Right lobe of liver (tissue), 6 donors: ENCODE measurements around the gene INSR. TPM values are rescaled to one million over a fixed set of nuclear protein-coding genes. Genes with fewer than 3 reads are reported as not detected.

Experiments used
- ATAC-seq, 4 donors: fragments of 200-7000 bp; cut with Tn5 transposase; one replicate each; pipeline ENCODE4 v1.9.1; 2020; ENCODE audit warnings: mild to moderate bottlenecking in 4 of 4, moderate library complexity in 4 of 4
- DNase-seq, 3 donors: peaks; one replicate each; pipeline ENCODE4 v3.0.0-alpha.2; 2020
- H3K27ac ChIP-seq, 3 donors: fragments of 200-600 bp; one replicate each; pipeline ENCODE4 v1.8.0; 2022
- H3K27me3 ChIP-seq, 2 donors: fragments of 200-600 bp; one replicate each; pipeline ENCODE4 v1.8.0; 2022
- H3K36me3 ChIP-seq, 4 donors: fragments of 200-600 bp; sonication (generic) in 1 of 4; one replicate each; pipeline versions ENCODE4 v1.5.1 to v1.8.0; 2017 to 2022; ENCODE audit warnings: control low read depth in 1 of 4
- H3K4me1 ChIP-seq, 4 donors: fragments of 200-600 bp; sonication (generic) in 1 of 4; one replicate each; pipeline versions ENCODE4 v1.5.1 to v1.8.0; 2017 to 2022; ENCODE audit warnings: control low read depth in 1 of 4
- H3K4me3 ChIP-seq, 3 donors: fragments of 200-600 bp; one replicate each; pipeline ENCODE4 v1.8.0; 2022
- H3K9me3 ChIP-seq, 4 donors: fragments of 200-600 bp; sonication (generic) in 1 of 4; one replicate each; pipeline versions ENCODE4 v1.5.1 to v1.8.0; 2017 to 2022; ENCODE audit warnings: control low read depth in 1 of 4
- CTCF ChIP-seq, 4 donors: fragments of 200-600 bp in 3 of 4; fragments of 450-650 bp in 1 of 4; IDR thresholded peaks; one replicate each; pipeline versions ENCODE4 v1.5.1 to v1.8.0; 2016 to 2022; ENCODE audit warnings: antibody characterized with exemption in 4 of 4, mild to moderate bottlenecking in 2 of 4
- POLR2A ChIP-seq: fragments of 450-650 bp; IDR thresholded peaks from one replicate; pipeline ENCODE4 v1.6.1; 2017; ENCODE audit warnings: antibody characterized with exemption, mild to moderate bottlenecking
- WGBS: methylation state at CpG from one replicate; pipeline ENCODE4 v1.1.6; 2018; ENCODE audit warnings: low coverage, low lambda C conversion rate; ENCODE audit not compliant: insufficient coverage; ENCODE audit errors: missing lambda C conversion rate; 5-methylcytosine and 5-hydroxymethylcytosine counted together
- intact Hi-C, 2 donors: fragments of 100-400 bp; cut with DNase I; formaldehyde crosslinking; loops; one replicate each; pipeline versions ENCODE4 v1.11.2 to v1.14.1; 2022
- total RNA-seq, 6 experiments: library from RNA; depleted of rRNA in 2 of 6; stranded (reverse); fragments of >200 nt in 2 of 6; fragmentation: NEBNext Ultra II Directional in 3 of 6; extraction: Animal tissue kit (Norgen Biotek cat#: 25700) in 3 of 6; gene quantifications; one replicate each; pipeline versions ENCODE4 v1.1.0 to v1.2.4, GENCODE V29; 2016 to 2023
- donor health status: DM: no; HTN: yes; CAD: no.
- donor health status: DM: no; HTN: no; CAD: no.
- donor health status: DM: no; HTN: no; CAD: no.
- donor health status: DM: no; HTN: yes; CAD: no.
- donor health status: DM: no; HTN: yes; CAD: no.

The INSR gene
- total RNA-seq, 6 experiments from 2014 or later: 82.7 to 121 (median 106) TPM

DNA sequence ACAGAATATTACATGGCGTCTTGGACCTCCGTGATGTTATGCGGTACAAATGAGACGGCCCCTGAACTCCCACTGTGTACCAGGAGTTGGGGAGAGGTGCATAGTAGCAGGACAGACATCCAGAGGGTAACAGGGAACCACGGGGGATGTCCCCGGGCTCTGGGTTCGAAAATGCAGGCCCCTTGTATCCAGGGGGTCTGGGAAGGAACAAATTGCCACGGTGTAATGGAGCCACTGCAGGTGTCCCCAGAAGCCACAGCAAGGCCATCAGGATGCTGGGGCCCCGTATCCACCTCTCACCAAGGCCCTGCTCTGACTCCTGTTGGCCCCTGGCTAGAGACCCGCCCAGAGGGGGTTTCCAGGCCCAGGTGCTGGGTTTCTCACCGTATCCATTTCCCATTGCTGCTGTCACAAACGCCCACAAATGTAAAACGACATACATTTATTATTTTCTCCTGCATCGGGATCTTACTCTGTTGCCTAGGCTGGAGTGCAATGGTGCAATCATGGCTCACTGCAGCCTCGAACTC lies 77.8 kb downstream of the INSR start:
- WGBS: 68% methylated on average over 3 of the region's 15 CpGs
- DNase-seq (no peak), ATAC-seq (no peak)
- H3K27ac ChIP-seq: no peak overlapping the region
- H3K36me3 ChIP-seq: no peaks in the 10 kb centered on the region
- TF ChIP-seq POLR2A (no peak), CTCF (IDR thresholded peaks at IDR 0.05) (no peak)
- no peaks in the 10 kb centered on the region for H3K27me3 ChIP-seq
- H3K4me3 ChIP-seq: no peak overlapping the region
- H3K4me1 ChIP-seq: peaks cover 0 to 12% (median 6%) of the 10 kb centered on the region in 4 donors
- intact Hi-C loops: no loop called here
- no peaks in the 10 kb centered on the region for H3K9me3 ChIP-seq

DNA sequence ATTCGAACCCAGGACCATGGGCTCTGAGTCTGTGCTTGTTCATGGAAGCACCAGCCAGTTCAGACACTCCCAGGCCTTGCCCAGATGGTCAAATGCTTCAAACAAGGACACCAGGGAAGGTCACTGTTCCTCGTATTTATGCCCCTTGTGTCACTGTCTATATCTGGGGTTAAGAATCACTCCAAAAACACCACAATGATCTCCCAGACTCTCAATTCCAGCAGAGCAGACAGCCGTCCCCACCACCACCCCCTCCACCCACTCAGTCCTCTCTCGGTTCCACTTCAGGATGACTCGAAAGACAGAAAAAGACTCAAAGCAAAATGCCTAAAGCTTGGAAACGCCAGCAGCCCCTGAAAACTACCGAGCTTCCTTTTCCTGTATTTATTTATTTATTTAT lies 79.0 kb downstream of the INSR start:
- no peak overlapping the region for H3K27ac ChIP-seq
- no peaks in the 10 kb centered on the region for H3K27me3 ChIP-seq
- DNase-seq: no peak
- H3K4me1 ChIP-seq: peaks cover 0 to 19% (median 9%) of the 10 kb centered on the region in 4 donors
- intact Hi-C loops: no loop called here
- no peak for ATAC-seq
- 43% methylated on average over 7 of the region's 7 CpGs for whole genome bisulfite sequencing
- no peaks in the 10 kb centered on the region for H3K9me3 ChIP-seq
- no peak overlapping the region for H3K4me3 ChIP-seq
- no peaks in the 10 kb centered on the region for H3K36me3 ChIP-seq
- TF ChIP-seq POLR2A: no peak
- TF ChIP-seq CTCF (IDR thresholded peaks at IDR 0.05): no peak

- DNase-seq (no peak), ATAC-seq (no peak)
- Histone ChIP-seq H3K4me1 (peaks cover 0 to 19% (median 9%) of the 10 kb centered on the region in 4 donors), H3K4me3 (no peak overlapping the region), H3K36me3 (no peaks in the 10 kb centered on the region), H3K27me3 (no peaks in the 10 kb centered on the region), H3K9me3 (no peaks in the 10 kb centered on the region), H3K27ac (peak overlapping the region in 1 of 3 donors; percentile 18)
- TF ChIP-seq POLR2A: no peak
- no peak for TF ChIP-seq CTCF (IDR thresholded peaks at IDR 0.05)
- intact Hi-C loops: no loop called here
- WGBS: 45% methylated on average over 9 of the region's 10 CpGs
Measured at GRCh38 chr19:7214324-7215089, 79.7 kb downstream of the INSR start.

GRCh38 chr19:7213628-7214323 lies 80.4 kb downstream of the INSR start:
- peak overlapping the region in 1 of 3 donors; percentile 18 for H3K27ac ChIP-seq
- ATAC-seq (no peak), DNase-seq (no peak)
- intact Hi-C loops: no loop called here
- 73% methylated on average over 14 of the region's 14 CpGs for WGBS
- H3K36me3 ChIP-seq: no peaks in the 10 kb centered on the region
- peaks cover 0 to 19% (median 9%) of the 10 kb centered on the region in 4 donors for H3K4me1 ChIP-seq
- H3K9me3 ChIP-seq: no peaks in the 10 kb centered on the region
- H3K4me3 ChIP-seq: no peak overlapping the region
- no peaks in the 10 kb centered on the region for H3K27me3 ChIP-seq
- TF ChIP-seq POLR2A: no peak
- no peak for TF ChIP-seq CTCF (IDR thresholded peaks at IDR 0.05)
